SIG-M5 treated with dmso at 0.1 percent for 504 hours (cell line): ENCODE results near the gene TANGO6.
A peak's percentile ranks its signal among the peaks of the same experiment; 100 is the strongest.
"Not testable (repeated sequence)": the region's sequence is repeated elsewhere in the genome, so short reads cannot be mapped to it uniquely, and the experiment has no call there.

Experiments used
- DNase-seq: peaks from one replicate; lab custom pipeline; 2025; ENCODE audit not compliant: unreplicated experiment; lab: John Stamatoyannopoulos, UW

Gene TANGO6

DNA sequence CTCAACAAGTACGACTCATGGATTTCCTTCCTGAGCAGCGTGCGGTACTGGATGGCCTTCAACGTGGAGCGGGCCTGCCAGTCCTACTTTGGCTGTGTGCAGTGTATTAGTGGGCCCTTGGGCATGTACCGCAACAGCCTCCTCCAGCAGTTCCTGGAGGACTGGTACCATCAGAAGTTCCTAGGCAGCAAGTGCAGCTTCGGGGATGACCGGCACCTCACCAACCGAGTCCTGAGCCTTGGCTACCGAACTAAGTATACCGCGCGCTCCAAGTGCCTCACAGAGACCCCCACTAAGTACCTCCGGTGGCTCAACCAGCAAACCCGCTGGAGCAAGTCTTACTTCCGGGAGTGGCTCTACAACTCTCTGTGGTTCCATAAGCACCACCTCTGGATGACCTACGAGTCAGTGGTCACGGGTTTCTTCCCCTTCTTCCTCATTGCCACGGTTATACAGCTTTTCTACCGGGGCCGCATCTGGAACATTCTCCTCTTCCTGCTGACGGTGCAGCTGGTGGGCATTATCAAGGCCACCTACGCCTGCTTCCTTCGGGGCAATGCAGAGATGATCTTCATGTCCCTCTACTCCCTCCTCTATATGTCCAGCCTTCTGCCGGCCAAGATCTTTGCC lies 271.1 kb downstream of the TANGO6 start:
- DNase-seq, result no peak

DNA sequence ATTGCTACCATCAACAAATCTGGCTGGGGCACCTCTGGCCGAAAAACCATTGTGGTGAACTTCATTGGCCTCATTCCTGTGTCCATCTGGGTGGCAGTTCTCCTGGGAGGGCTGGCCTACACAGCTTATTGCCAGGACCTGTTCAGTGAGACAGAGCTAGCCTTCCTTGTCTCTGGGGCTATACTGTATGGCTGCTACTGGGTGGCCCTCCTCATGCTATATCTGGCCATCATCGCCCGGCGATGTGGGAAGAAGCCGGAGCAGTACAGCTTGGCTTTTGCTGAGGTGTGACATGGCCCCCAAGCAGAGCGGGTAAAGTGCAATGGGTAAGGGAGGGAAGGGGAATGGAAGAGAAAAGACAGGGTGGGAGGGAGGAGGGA lies 271.6 kb downstream of the TANGO6 start:
- no peak for DNase-seq

DNA sequence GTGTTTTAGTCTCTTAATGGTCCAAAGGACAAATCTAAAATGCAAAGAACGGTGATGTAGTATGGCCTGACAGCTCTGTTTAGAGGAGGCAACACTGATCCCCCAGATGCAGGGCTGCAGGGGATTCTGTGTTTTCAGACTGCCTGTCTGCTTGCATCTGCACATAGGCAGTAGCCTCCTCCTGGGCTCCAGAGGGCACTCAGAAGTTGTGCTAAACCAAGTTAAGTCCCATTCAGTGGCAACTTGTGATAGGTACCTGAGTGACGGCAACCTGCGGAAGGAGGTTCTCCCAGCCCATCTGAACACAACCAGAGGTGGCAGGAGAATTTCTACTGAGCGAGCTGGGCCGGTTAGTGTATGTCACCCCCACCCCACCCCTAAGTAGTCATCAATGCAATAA lies 272.0 kb downstream of the TANGO6 start:
- no peak for DNase-seq

DNA sequence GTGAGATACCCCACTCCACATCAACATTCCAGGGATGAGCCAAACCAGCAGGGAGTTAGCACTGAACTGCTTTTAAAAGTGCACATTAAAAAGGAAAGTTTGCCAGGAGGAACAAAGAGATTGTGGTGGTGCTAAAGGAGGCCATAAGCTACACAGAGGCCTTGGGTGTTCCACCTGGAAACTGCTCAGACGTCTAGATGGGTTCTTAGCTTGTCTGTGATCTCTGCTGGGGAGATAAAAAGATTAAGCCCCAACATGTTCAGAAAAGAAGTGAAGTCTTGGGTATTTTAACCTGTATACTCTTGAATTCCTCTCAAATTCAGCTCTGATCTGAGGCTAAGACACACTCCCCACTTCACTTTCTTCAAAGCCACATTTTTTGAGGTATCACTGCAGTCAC lies 272.5 kb downstream of the TANGO6 start:
- DNase-seq, result no peak

DNA sequence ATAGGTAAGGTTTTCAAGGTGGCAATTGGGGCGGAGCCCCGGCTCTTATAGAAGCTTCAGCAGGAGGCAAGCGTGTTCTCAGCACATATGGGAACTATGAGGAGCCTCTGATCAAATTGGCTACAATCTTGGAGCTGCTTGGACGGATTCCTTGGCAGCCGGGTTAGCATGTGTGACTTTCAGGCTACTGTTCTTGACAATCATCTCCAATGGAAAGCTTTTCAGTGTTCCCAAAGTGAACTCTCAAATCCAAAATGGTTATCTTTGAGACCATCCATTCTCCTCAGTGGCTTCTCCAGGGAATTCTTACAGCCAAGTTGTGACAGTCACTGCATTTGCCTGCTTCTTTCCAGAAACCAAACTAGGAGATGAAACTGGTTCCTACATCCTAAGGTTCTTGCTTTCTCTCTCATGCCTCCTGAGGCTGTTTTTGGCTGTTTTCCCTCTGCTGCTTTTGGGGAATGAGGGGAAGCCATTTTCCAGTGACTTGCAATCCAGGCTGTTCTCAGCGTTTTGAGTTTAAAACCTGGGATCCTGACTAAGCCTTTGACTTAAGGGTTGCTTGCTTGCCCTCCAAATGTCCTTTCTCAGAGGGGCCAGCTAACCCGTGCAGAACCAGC lies 273.0 kb downstream of the TANGO6 start:
- DNase-seq, result no peak

DNA sequence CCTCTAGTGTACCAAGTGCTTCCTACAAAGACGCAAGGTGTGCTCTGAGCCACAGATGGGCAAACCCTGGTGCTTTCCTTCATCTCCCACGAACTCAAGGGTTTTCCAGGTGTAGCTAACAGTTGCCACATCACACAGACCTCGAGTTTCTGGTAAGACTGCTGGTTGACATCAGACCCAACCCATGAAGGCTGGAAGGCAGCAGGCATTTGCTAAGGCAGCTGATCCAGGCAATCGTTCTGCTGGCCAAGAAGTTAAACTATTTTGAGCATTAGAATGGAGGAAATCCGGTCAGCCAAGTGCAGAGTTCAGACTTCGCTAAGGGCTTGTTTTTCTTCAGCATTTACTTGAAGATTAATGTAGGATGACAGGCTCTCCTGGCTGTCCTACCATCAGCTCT lies 273.6 kb downstream of the TANGO6 start:
- no peak for DNase-seq

DNA sequence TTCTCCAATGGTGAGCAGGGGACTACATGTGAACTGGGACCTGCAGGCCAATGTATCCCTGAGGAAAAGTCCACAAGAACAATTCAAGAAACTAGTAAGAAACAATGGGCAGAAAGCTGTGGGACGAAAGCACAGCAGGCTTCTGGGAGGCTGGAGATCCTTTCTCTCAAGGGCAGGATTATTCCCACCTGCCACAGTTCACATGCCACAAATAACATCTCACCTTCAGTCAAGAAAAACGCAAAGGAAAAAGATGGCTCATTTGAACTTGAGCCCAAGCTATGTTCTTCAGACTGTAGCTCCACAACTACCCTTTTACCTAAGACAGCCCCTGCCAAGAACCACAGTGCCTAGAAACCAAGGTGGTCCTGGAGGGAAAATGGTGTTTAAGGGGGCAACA lies 275.1 kb downstream of the TANGO6 start:
- no peak for DNase-seq

DNA sequence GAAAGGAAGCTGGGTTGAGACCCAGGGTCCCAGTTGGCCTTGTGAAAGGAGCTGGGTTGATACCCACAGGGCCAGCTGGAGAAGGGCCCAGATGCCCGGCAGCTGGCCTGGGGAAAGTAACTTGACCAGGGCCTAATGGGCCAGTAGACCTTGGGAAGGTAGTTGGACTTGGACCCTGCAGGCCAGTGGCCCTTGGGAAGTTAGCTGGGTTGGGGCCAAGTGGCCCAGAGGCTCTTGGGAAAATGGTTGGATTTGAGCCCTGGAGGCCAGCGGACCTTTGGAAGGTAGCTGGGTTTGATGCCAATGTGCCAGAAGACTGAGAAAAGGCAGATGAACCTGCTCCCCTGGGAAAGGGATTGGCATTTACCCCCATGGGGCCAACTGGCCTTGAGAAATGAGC lies 275.7 kb downstream of the TANGO6 start:
- no peak for DNase-seq

DNA sequence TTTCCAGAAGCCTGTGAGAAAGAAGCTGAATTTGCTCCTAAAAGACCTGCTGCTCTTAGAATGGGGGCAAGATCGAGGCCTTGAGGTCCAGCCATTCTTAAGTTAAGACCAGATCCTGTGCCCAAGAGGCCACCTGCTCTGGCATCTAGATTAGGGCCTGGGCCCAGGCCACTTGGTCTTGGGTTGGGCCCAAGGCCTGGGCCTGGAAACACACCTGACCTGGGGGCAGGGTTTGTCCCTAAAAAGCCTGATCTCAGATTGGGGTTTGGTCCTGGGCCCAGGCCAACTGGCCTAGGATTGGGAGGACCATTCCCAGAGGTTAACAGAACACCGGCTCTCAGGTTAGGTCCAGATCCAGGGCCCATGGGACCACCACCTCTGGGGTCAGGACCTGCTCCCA lies 276.2 kb downstream of the TANGO6 start:
- no peak for DNase-seq

DNA sequence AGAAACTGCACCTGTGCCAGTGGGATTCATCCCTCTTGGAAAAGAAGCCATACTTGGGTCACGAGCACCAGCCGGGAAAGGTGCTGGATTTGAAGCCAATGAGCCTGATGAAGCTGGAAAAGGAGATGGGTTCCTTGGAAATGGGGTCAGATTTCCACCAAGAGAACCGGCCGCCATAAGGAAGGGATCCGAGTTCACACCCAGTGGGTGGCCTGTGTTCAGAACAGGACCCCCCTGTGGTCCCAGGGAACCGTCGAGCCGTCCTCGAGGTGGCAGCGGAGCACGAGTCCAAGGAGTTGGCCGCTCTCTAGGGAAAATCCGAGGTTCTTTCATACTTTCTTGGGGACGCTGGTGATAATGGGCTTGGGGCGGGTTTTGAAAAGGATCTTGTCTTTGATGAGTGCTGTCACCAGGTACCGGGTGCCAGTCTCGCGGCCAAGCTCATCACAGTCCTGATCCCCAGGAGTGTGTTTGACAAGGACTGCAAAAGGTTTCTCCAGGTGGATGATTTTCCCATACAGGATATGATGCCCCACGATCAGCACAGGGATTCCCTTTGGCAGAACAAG lies 276.8 kb downstream of the TANGO6 start:
- no peak for DNase-seq

DNA sequence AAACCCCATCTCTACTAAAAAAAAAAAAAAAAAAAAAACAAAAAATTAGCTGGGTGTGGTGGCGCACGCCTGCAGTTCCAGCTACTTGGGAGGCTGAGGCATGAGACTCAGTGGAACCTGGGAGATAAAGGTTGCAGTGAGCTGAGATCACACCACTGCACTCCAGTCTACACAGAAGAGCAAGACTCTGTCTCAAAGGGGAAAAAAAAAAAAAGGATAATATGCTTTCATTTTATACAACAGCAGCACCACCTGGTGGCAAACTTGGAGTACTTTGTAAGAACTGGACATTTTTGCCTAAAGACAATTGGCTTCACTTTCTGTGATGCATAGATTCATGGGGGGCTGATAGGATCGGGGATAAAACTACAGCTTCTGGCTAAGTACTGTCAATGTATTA lies 280.6 kb downstream of the TANGO6 start:
- DNase-seq, result peak; percentile 60

DNA sequence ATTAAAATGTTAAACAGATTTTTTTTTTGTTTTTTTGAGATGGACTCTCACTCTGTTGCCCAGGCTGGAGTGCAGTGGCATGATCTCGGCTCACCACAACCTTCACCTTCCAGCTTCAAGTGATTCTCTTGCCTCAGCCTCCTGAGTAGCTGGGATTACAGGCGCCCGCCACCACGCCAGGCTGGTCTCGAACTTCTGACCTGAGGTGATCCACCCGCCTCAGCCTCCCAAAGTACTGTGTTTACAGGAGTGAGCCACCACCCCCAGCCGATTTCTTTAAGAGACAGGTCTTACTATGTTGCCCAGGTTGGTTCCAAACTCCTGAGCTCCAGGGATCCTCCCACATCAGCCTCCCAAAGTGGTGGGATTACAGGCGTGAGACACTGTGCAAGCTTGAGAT lies 281.1 kb downstream of the TANGO6 start:
- not testable (repeated sequence) for DNase-seq

DNA sequence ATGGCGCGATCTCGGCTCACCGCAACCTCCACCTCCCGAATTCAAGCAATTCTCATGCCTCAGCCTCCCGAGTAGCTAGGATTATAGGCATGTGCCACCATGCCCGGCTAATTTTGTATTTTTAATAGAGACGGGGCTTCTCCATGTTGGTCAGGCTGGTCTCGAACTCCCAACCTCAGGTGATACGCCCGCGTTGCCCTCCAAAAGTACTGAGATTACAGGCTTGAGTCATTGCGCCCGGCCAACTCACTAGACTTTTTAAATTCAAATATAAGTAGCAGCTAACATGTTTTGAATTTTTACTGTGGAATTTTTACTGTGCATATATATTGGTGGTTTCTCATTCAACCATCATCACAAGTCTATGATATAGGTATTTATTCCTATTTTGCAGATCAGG lies 281.6 kb downstream of the TANGO6 start:
- not testable (repeated sequence) for DNase-seq

DNA sequence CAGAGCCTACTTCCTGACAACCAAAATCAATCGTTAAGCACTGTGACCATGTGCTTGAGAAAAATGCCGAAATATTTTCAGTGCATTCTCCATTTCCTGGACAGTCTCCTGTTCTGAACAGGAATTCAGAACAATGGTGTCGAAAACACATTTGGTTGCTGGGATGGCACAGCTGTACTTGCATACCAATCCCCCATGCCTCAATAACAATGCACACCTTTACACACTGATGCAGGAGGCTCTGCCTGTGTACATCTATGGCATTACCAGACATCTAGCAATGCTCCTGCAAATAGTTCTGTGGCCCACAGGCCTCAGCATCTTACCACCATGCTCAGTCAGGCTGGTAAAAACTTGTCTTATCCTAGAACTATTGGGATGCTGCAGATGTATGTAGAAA lies 282.9 kb downstream of the TANGO6 start:
- no peak for DNase-seq

DNA sequence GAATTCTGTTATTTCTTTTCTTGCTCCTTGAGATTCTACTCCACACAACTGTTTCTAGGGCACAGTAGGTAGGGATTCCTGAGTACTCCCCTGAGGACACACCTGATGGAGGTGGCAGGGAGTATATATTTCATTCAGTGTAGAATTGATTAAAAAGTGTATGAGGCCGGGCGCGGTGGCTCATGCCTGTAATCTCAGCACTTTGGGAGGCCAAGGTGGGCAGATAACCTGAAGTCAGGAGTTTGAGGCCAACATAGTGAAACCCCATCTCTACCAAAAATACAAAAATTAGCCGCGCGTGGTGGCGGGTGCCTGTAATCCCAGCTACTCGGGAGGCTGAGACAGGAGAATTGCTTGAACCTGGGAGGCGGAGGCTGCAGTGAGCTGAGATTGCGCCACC lies 283.5 kb downstream of the TANGO6 start:
- DNase-seq, result not testable (repeated sequence)

DNA sequence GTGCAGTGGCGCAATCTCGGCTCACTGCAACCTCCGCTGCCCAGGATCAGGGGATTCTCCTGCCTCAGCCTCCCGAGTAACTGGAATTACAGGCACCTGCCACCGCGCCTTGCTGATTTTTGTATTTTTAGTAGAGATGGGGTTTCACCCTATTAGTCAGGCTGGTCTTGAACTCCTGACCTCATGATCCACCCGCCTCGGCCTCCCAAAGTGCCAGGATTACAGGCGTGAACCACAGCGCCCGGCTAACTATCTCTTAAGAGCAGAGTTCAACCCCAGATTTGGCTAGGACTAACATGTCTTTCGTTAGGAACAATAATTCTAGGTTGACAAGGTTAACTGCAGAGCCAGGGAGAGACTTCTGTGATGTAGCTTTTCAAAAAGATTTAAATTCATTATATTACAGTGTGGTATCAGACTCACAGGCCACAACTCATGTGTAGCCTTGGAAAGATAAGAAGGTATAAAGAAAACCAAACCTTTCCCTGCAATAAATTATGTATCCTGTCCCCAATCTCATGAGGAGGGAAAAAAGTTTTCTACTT lies 284.7 kb downstream of the TANGO6 start:
- DNase-seq, result no peak

DNA sequence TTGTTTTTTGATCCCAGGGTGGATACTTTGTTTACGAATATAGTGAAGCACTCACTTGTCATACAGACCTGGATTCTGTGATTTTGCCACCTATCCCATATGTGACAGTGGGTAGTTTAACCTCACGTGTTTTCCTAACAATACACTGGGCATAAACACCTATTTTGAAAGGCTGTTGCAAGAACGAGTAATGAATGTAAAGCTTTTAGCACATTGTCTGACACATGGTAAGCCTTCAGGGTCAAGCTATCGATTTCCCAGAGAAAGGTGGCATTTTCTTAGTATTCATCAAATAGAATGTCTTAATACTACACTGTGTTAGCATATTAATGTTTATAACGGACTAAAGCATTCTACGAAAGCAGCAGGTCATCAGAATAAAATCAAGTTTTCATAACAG lies 287.1 kb downstream of the TANGO6 start:
- no peak for DNase-seq

DNA sequence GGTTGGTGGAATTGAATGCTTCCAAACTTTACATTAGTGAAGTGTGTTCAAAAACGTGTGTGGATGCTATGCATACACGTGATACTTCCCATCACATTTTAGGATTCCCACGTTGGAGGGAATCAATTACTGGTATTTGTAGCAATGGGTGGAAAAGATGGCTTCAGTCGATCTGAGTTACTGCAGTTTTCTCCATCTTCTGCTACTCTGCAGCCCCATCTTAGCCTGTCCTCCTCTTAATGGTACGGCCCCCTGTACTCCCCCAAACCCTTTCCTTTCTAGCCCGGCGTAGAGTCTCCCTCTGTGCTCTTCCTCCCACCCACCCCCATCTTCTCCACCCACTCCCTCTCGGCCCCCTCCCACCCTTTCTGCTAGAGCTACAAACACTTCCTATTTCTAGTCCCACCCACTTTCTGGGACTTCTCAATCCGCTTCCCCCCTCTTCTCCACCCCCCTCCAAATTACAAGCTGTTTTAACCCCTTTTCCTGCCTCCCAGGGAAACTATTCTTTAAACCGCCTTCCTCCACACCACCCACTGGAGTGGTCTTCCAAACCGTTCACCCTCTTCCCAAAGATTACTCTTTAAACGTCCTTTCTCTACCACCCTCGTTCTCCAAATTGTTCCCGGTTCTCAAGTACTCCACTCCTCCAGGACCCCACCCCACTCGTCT lies 288.0 kb downstream of the TANGO6 start:
- DNase-seq, result peak; percentile 77

DNA sequence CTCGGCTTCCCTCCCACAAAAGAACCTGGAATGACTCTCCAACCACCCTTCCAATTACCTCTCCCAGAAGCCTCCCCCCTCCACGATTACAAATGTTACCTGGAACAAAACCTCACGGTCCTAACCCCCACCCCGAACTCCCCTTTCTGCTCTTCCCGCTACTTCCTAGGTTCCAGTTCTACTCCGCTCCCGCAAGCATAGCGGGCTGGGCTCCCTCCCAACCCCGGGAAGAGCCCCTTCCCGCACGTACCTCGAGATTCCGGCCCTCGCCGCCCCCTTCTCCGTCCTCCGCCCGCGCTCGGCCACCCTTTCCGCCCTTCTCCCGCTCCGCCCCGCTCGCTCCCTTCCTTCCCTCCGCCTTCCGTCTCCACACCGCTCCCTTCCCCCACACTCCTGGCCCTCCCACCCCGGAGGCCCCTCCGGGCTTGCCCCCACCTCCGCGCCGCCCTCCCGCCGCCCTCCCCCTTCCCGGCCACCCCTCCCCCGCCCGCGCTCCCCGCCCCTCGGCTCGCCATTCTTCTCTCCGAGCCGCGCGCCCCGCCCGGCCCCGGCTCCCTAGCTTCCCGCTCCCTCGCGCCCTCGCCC lies 288.6 kb downstream of the TANGO6 start:
- peak; percentile 79 for DNase-seq

DNA sequence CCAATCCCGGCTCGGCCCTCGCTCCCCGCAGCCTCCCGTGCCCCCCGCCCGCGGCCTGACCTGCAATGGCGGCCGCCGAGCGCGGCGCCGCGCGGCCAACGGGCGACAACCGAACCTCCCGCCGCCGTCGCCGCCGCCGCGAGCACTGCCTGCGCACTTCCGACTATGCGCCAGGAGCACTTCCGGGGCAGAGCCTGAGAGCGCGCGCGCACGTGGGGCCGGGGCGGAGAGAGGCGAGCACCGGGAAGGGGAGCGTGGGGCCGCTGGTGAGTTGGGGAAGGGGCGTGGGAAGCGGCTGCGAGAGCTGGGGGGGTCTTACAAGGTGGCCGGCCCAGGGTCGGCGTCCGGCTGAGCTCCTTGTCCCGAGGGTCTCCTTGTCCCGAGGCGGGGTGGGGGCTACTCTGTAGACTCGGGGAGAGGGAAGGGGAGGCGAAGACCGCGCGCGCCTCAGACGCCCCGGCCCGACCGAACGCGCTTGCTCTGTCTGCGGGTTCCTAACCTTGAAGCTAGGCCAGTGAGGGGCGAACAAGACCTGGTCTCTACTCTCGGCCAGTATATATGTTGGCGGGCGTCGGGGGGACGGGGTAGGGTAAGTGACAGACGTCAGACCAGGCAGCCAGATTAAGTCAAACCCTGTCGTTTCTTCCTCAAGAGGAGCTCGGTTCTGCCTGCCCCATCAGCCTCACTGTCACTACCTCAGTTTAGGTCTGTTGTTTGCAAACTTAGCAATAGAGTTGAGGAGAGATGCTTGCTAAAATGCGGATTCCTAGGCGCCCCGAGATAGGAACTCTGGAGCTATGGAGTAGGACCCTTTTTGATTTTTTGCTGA lies 289.3 kb downstream of the TANGO6 start, which contains the start of the genes CHTF8 and UTP4:
TSS of gene CHTF8 (minus strand) at position 165 of the 829 bp plus-strand sequence. CDS start 11,130 bp downstream, outside the sequence.
TSS of gene UTP4 (plus strand) at position 226 of the 829 bp plus-strand sequence. CDS start 811 bp downstream, outside the sequence.
- DNase-seq, result peak; percentile 59
